LNCAP (cell line): ENCODE results near the gene KRT78.

ENCODE experiments used
- CTCF ChIP-seq: fragments of 450-650 bp; IDR thresholded peaks from 2 replicates; pipeline ENCODE4 v1.5.1; 2017; ENCODE audit warnings: mild to moderate bottlenecking

Gene KRT78

GRCh38 chr12:52788192-52788875 is 60.5 kb downstream of the KRT78 start:
- no peak for TF ChIP-seq CTCF
